HepG2 (cell line): ENCODE data around the gene PPM1M. TPM values are rescaled to one million over a fixed set of nuclear protein-coding genes. Genes with fewer than 3 reads are reported as not detected.

Experiments used
- ATM ChIP-seq: fragments of 450-650 bp; IDR thresholded peaks from 2 replicates; pipeline ENCODE4 v1.7.1; 2017; ENCODE audit warnings: mild to moderate bottlenecking, borderline replicate concordance
- CERS6 ChIP-seq: sonication (generic); formaldehyde crosslinking; IDR thresholded peaks from 2 replicates; pipeline ENCODE4 v1.5.0; 2020; ENCODE audit warnings: missing genetic modification reagents
- HMG20B ChIP-seq: conservative IDR thresholded peaks from 2 replicates; pipeline ENCODE4 v1.6.1; 2016; ENCODE audit warnings: missing genetic modification reagents, missing compliant biosample characterization
- KAT7 ChIP-seq: IDR thresholded peaks from 2 replicates; pipeline ENCODE4 v1.6.1; 2018; ENCODE audit warnings: borderline replicate concordance, missing compliant biosample characterization
- KDM1A ChIP-seq: IDR thresholded peaks from 2 replicates; pipeline ENCODE4 v1.6.1; 2016; ENCODE audit warnings: missing compliant biosample characterization
- MYPOP ChIP-seq: sonication (generic); formaldehyde crosslinking; IDR thresholded peaks from 2 replicates; pipeline ENCODE4 v1.8.1; 2023; ENCODE audit warnings: mild to moderate bottlenecking, moderate library complexity, missing genetic modification reagents
- POLR2A ChIP-seq, 2 experiments: IDR thresholded peaks; 2 replicates each; pipeline ENCODE4 v1.6.1; 2011; ENCODE audit warnings: low read depth in 2 of 2, low read length in 2 of 2, mild to moderate bottlenecking in 1 of 2, moderate library complexity in 1 of 2; ENCODE audit not compliant: insufficient read depth in 1 of 2
- SYNCRIP ChIP-seq: fragments of 200-400 bp; formaldehyde crosslinking; IDR thresholded peaks from 2 replicates; pipeline ENCODE4 v1.6.1; 2018; ENCODE audit warnings: mild to moderate bottlenecking, low read depth, low read length; ENCODE audit not compliant: insufficient read depth
- ZHX2 ChIP-seq, 2 experiments: sonication (generic) in 1 of 2; formaldehyde crosslinking in 1 of 2; IDR thresholded peaks; 2 replicates each; pipeline versions ENCODE4 v1.6.1 to v1.9.0; 2014 to 2022; ENCODE audit warnings: antibody characterized with exemption in 1 of 2, borderline replicate concordance in 1 of 2, inconsistent platforms in 1 of 2, low read depth in 1 of 2, missing genetic modification reagents in 1 of 2
- ZNF451 ChIP-seq: sonication (generic); formaldehyde crosslinking; IDR thresholded peaks from 2 replicates; pipeline ENCODE4 v1.5.0; 2020; ENCODE audit warnings: mild to moderate bottlenecking, missing genetic modification reagents
- ZNF672 ChIP-seq: sonication (generic); formaldehyde crosslinking; IDR thresholded peaks from 2 replicates; pipeline ENCODE4 v1.8.1; 2022; ENCODE audit warnings: missing genetic modification reagents
- polyA plus RNA-seq, 8 experiments: library from polyadenylated mRNA; depleted of rRNA in 3 of 8; stranded (reverse) in 7 of 8; unstranded in 1 of 8; fragments of >200 nt; fragmentation: Illumina TruSeq in 4 of 8; extraction: Trizol in 4 of 8; gene quantifications; 2 replicates each; pipeline versions ENCODE4 v1.2.1 to v1.2.3, GENCODE V29; 2011 to 2016; ENCODE audit warnings: low read depth in 4 of 8, missing spikeins in 1 of 8, mixed read lengths in 1 of 8; ENCODE audit not compliant: insufficient read depth in 1 of 8
- total RNA-seq, 5 experiments: library from RNA; depleted of rRNA; stranded (reverse); fragments of >200 nt; fragmentation: Illumina TruSeq; extraction: Trizol; gene quantifications; 2 replicates each; pipeline ENCODE4 v1.2.3, GENCODE V29; 2016; ENCODE audit warnings: low read depth in 1 of 5
- TF ChIP-seq, protein P1 (sequence below): sonication (generic); formaldehyde crosslinking; IDR thresholded peaks from 2 replicates; pipeline ENCODE4 v1.8.1; 2023; ENCODE audit warnings: missing genetic modification reagents, inconsistent platforms, borderline replicate concordance

Gene PPM1M
- total and polyA plus RNA-seq, 2 of the 13 experiments (the other 11 are each of a cell fraction or from before 2014, with no cell fraction given): 2.5 to 5.9 TPM

GRCh38 chr3:52208556-52208955 lies 37.0 kb upstream of the PPM1M start (continued):
- no peak for TF ChIP-seq ZHX2 (IDR thresholded peaks at IDR 0.05; ENCODE audit: low read depth)
- TF ChIP-seq ZHX2 (CRISPR knock-in tag; IDR thresholded peaks at IDR 0.05; ENCODE audit: borderline replicate concordance): no peak
- TF ChIP-seq HMG20B: no peak
- TF ChIP-seq ZNF451 (CRISPR knock-in tag): no peak
- no peak for TF ChIP-seq KAT7 (CRISPR knock-in tag)
- TF ChIP-seq KDM1A (CRISPR knock-in tag): peak; percentile 24; the same call in 1 of the 2 replicates
- TF ChIP-seq SYNCRIP: no peak
- TF ChIP-seq ZNF672 (CRISPR knock-in tag): no peak
- TF ChIP-seq, protein P1, sequence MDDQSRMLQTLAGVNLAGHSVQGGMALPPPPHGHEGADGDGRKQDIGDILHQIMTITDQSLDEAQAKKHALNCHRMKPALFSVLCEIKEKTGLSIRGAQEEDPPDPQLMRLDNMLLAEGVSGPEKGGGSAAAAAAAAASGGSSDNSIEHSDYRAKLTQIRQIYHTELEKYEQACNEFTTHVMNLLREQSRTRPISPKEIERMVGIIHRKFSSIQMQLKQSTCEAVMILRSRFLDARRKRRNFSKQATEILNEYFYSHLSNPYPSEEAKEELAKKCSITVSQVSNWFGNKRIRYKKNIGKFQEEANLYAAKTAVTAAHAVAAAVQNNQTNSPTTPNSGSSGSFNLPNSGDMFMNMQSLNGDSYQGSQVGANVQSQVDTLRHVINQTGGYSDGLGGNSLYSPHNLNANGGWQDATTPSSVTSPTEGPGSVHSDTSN (CRISPR knock-in tag): no peak
- no peak for TF ChIP-seq MYPOP
- TF ChIP-seq POLR2A (IDR thresholded peaks at IDR 0.05; ENCODE audit: insufficient read depth in 1 of 2, low read depth in 2 of 2, low read length in 2 of 2): no peak
- no peak for TF ChIP-seq CERS6 (CRISPR knock-in tag)
- TF ChIP-seq ATM: no peak
